H1 (cell line): ENCODE measurements around the gene ADCY2. TPM values are rescaled to one million over a fixed set of nuclear protein-coding genes. Genes with fewer than 3 reads are reported as not detected.

Source experiments
- EP300 ChIP-seq, 2 experiments: IDR thresholded peaks; 1 replicate in 1 of 2; 2 replicates in 1 of 2; pipeline ENCODE4 v1.6.1; 2011 to 2012; ENCODE audit warnings: low read depth in 2 of 2, low read length in 2 of 2, mild to moderate bottlenecking in 2 of 2, borderline replicate concordance in 1 of 2, inconsistent platforms in 1 of 2, moderate library complexity in 1 of 2
- JUN ChIP-seq: IDR thresholded peaks from 2 replicates; pipeline ENCODE4 v1.6.1; 2011; ENCODE audit warnings: low read depth, mild to moderate bottlenecking, improper control_type of control experiment, low read length
- KDM5A ChIP-seq: fragments of 200-600 bp; IDR thresholded peaks from 2 replicates; pipeline ENCODE4 v1.7.1; 2012; ENCODE audit warnings: mild to moderate bottlenecking, low read length, inconsistent platforms, mixed read lengths
- RBBP5 ChIP-seq: IDR thresholded peaks from 2 replicates; pipeline ENCODE4 v1.7.1; 2012; ENCODE audit warnings: low read depth, mild to moderate bottlenecking, inconsistent platforms, low read length, moderate library complexity, borderline replicate concordance
- RFX5 ChIP-seq: IDR thresholded peaks from 2 replicates; pipeline ENCODE4 v1.6.1; 2011; ENCODE audit warnings: low read depth, low read length, improper control_type of control experiment, borderline replicate concordance
- TEAD4 ChIP-seq: IDR thresholded peaks from 2 replicates; pipeline ENCODE4 v1.6.1; 2012; ENCODE audit warnings: low read depth, low read length, inconsistent platforms, mixed read lengths
- polyA plus RNA-seq, 7 experiments: library from polyadenylated mRNA; depleted of rRNA in 3 of 7; stranded (reverse) in 5 of 7; unstranded in 2 of 7; fragments of >200 nt in 5 of 7; fragments of 200-250 nt in 2 of 7; gene quantifications; 1 replicate in 5 of 7; 2 replicates in 1 of 7; 4 replicates in 1 of 7; pipeline versions ENCODE4 v1.2.1 to v1.2.3, GENCODE V29; 2011 to 2013; ENCODE audit warnings: missing spikeins in 2 of 7, mixed read lengths in 2 of 7
- total RNA-seq: library from RNA; stranded (reverse); fragmentation: NEBNext Ultra II Directional; extraction: Animal tissue kit (Norgen Biotek cat#: 25700); gene quantifications from 2 replicates; pipeline ENCODE4 v1.2.1, GENCODE V29; 2021
- TF ChIP-seq, protein P1 (sequence below): fragments of 300-600 bp; sonication (generic); IDR thresholded peaks from 2 replicates; pipeline ENCODE4 v1.7.1; 2012; ENCODE audit warnings: low read length, moderate library complexity, mild to moderate bottlenecking, inconsistent platforms; ENCODE audit not compliant: insufficient replicate concordance
- TF ChIP-seq, protein P2 (sequence below): IDR thresholded peaks from 2 replicates; pipeline ENCODE4 v1.6.1; 2012; ENCODE audit warnings: low read length, inconsistent platforms

ADCY2 gene
- total and polyA plus RNA-seq, 2 of the 8 experiments (the other 6 are each of a cell fraction or from before 2014, with no cell fraction given), result 35.8 to 122 TPM

DNA sequence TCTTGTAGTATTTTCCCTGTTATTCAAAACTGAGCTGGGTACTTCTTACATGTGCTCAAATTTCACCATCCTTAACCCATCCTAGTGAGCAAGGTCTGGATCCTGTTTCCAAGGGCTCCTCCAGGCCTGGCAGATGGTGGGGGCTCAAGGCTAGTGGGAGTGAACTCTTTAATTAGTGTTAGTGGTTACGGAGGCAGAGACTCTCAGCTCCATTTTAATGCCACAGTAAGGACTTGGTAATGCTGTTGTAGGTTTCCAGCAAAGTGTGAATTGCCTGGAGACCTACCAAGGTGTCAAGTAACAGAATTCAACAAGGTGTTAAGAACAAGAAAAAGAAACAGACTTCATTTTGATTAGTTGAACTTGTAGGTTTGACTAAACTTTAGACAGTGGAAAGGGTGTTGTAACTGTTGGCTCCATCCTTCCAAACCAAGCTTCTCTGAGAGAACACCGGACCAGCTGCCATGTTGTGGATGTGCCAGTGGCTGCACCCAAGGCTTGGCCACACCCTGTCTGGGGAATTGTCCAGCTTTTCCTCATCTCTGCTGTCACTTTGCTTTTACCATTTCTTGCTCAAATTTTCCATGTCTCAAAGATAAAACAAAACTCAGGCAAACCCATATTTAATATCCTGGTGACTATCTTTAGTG is 98.7 kb downstream of the ADCY2 start (continued):
- TF ChIP-seq, protein P1, sequence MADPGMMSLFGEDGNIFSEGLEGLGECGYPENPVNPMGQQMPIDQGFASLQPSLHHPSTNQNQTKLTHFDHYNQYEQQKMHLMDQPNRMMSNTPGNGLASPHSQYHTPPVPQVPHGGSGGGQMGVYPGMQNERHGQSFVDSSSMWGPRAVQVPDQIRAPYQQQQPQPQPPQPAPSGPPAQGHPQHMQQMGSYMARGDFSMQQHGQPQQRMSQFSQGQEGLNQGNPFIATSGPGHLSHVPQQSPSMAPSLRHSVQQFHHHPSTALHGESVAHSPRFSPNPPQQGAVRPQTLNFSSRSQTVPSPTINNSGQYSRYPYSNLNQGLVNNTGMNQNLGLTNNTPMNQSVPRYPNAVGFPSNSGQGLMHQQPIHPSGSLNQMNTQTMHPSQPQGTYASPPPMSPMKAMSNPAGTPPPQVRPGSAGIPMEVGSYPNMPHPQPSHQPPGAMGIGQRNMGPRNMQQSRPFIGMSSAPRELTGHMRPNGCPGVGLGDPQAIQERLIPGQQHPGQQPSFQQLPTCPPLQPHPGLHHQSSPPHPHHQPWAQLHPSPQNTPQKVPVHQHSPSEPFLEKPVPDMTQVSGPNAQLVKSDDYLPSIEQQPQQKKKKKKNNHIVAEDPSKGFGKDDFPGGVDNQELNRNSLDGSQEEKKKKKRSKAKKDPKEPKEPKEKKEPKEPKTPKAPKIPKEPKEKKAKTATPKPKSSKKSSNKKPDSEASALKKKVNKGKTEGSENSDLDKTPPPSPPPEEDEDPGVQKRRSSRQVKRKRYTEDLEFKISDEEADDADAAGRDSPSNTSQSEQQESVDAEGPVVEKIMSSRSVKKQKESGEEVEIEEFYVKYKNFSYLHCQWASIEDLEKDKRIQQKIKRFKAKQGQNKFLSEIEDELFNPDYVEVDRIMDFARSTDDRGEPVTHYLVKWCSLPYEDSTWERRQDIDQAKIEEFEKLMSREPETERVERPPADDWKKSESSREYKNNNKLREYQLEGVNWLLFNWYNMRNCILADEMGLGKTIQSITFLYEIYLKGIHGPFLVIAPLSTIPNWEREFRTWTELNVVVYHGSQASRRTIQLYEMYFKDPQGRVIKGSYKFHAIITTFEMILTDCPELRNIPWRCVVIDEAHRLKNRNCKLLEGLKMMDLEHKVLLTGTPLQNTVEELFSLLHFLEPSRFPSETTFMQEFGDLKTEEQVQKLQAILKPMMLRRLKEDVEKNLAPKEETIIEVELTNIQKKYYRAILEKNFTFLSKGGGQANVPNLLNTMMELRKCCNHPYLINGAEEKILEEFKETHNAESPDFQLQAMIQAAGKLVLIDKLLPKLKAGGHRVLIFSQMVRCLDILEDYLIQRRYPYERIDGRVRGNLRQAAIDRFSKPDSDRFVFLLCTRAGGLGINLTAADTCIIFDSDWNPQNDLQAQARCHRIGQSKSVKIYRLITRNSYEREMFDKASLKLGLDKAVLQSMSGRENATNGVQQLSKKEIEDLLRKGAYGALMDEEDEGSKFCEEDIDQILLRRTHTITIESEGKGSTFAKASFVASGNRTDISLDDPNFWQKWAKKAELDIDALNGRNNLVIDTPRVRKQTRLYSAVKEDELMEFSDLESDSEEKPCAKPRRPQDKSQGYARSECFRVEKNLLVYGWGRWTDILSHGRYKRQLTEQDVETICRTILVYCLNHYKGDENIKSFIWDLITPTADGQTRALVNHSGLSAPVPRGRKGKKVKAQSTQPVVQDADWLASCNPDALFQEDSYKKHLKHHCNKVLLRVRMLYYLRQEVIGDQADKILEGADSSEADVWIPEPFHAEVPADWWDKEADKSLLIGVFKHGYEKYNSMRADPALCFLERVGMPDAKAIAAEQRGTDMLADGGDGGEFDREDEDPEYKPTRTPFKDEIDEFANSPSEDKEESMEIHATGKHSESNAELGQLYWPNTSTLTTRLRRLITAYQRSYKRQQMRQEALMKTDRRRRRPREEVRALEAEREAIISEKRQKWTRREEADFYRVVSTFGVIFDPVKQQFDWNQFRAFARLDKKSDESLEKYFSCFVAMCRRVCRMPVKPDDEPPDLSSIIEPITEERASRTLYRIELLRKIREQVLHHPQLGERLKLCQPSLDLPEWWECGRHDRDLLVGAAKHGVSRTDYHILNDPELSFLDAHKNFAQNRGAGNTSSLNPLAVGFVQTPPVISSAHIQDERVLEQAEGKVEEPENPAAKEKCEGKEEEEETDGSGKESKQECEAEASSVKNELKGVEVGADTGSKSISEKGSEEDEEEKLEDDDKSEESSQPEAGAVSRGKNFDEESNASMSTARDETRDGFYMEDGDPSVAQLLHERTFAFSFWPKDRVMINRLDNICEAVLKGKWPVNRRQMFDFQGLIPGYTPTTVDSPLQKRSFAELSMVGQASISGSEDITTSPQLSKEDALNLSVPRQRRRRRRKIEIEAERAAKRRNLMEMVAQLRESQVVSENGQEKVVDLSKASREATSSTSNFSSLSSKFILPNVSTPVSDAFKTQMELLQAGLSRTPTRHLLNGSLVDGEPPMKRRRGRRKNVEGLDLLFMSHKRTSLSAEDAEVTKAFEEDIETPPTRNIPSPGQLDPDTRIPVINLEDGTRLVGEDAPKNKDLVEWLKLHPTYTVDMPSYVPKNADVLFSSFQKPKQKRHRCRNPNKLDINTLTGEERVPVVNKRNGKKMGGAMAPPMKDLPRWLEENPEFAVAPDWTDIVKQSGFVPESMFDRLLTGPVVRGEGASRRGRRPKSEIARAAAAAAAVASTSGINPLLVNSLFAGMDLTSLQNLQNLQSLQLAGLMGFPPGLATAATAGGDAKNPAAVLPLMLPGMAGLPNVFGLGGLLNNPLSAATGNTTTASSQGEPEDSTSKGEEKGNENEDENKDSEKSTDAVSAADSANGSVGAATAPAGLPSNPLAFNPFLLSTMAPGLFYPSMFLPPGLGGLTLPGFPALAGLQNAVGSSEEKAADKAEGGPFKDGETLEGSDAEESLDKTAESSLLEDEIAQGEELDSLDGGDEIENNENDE, result no peak
- no peak for TF ChIP-seq TEAD4
- TF ChIP-seq RBBP5, result no peak
- TF ChIP-seq, protein P2, sequence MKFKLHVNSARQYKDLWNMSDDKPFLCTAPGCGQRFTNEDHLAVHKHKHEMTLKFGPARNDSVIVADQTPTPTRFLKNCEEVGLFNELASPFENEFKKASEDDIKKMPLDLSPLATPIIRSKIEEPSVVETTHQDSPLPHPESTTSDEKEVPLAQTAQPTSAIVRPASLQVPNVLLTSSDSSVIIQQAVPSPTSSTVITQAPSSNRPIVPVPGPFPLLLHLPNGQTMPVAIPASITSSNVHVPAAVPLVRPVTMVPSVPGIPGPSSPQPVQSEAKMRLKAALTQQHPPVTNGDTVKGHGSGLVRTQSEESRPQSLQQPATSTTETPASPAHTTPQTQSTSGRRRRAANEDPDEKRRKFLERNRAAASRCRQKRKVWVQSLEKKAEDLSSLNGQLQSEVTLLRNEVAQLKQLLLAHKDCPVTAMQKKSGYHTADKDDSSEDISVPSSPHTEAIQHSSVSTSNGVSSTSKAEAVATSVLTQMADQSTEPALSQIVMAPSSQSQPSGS, result no peak
- no peak for TF ChIP-seq EP300 (IDR thresholded peaks at IDR 0.05; ENCODE audit: borderline replicate concordance in 1 of 2, low read depth in 2 of 2, low read length in 2 of 2)
- TF ChIP-seq JUN, result no peak
- TF ChIP-seq KDM5A, result no peak
- TF ChIP-seq RFX5, result no peak
